Heart left ventricle (tissue), 13 donors: ENCODE results near the gene CCDC63.

Experiments used
- POLR2A ChIP-seq, 2 donors: fragments of 450-650 bp; IDR thresholded peaks; one replicate each; pipeline ENCODE4 v1.6.1; 2017; ENCODE audit warnings: antibody characterized with exemption in 2 of 2, mild to moderate bottlenecking in 2 of 2, moderate library complexity in 2 of 2
- TF ChIP-seq, protein P1 (sequence below), 12 donors: fragments of 200-600 bp; sonication (generic) in 4 of 12; IDR thresholded peaks; one replicate each; pipeline versions ENCODE4 v1.5.0 to v1.8.0; 2018 to 2022; ENCODE audit warnings: antibody characterized with exemption in 12 of 12, mild to moderate bottlenecking in 5 of 12
- donor health status: ischemic (EF 13 %, LVEDD 7.1; RV severe dilation, severe dysfunction).
- donor health status: DM: no; HTN: yes; CAD: no.
- donor health status: DM: no; HTN: no; CAD: no.
- donor health status: ischemic (EF 25% LVEDD 6.9; RV normal size, moderate dysfunction).
- donor health status: ischemic (EF 25% LVEDD 5.7; RV mildly dilated, moderate dysfunction).
- donor health status: ischemic (EF 35%, LVEDD 5.7; RV mildly dilated, moderate dysfunction).
- donor health status: nonischemic (EF 11% LVEDD 7.7; RV severe dilation, severe dysfunction).
- donor health status: DM: yes; HTN: yes; CAD: no.
- donor health status: PGD.
- donor health status: ischemic (EF 29% LVEDD 5.4; RV normal size, mild dysfunction).
- donor health status: nonischemic (EF 23%, LVEDD 6.1; RV moderate dilation, normal function).

GRCh38 chr12:110826592-110827200 lies 20.1 kb upstream of the CCDC63 start:
- TF ChIP-seq, protein P1, sequence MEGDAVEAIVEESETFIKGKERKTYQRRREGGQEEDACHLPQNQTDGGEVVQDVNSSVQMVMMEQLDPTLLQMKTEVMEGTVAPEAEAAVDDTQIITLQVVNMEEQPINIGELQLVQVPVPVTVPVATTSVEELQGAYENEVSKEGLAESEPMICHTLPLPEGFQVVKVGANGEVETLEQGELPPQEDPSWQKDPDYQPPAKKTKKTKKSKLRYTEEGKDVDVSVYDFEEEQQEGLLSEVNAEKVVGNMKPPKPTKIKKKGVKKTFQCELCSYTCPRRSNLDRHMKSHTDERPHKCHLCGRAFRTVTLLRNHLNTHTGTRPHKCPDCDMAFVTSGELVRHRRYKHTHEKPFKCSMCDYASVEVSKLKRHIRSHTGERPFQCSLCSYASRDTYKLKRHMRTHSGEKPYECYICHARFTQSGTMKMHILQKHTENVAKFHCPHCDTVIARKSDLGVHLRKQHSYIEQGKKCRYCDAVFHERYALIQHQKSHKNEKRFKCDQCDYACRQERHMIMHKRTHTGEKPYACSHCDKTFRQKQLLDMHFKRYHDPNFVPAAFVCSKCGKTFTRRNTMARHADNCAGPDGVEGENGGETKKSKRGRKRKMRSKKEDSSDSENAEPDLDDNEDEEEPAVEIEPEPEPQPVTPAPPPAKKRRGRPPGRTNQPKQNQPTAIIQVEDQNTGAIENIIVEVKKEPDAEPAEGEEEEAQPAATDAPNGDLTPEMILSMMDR (IDR thresholded peaks at IDR 0.05), result peak; percentile 67 to 86 (median 80)
- no peak for TF ChIP-seq POLR2A (IDR thresholded peaks at IDR 0.05)
